Retina (tissue), 1 donor: ENCODE results near the gene PRKCE.
A peak's percentile ranks its signal among the peaks of the same experiment; 100 is the strongest.
"Not testable (repeated sequence)": the region's sequence is repeated elsewhere in the genome, so short reads cannot be mapped to it uniquely, and the experiment has no call there.

Experiments used
- DNase-seq: peaks from one replicate; pipeline ENCODE4 v3.0.0-alpha.2; 2016

Gene PRKCE

GRCh38 chr2:46223514-46223913, 572.0 kb downstream of the PRKCE start:
- not testable (repeated sequence) for DNase-seq

DNA sequence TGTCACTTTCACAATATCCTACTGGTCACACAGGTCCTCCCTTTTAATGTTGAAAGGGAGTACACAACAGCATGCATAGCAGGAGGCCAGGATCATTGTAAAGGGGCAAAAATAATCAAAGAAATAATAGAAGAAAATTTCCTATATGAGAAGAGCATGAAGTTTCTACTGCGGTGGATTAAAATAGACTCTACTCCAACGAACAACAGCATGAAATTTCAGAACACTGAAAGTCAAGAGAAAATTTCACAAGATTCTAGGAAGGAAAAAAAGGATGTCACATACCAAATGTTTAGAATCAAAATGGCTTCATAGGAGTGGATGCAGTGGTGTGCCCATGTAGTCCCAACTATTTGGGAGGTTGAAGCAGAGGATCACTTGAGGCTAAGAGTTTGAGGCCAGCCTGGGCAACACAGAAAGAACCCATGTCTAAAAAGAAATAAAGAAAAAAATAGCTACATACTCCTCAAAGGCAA, 573.7 kb downstream of the PRKCE start:
- DNase-seq = no peak

DNA sequence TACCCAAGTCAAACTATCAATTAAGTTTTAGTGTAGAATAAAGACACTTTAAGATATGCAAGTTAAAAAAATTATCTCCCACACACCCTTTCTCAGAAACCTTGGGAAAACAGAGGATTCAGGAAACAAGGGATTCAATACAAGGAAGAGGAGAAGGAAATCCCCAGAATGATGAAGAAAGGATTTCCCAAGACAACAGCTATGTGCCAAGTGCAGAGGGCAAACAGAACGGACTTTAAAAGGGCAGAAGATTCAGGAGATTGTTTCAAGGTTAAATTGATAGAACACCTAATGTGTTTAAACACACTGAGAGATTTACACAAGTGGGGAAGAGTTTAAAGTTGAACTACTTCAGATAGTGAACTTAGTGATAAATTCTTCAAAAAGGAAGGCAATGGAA, 574.3 kb downstream of the PRKCE start:
- DNase-seq = no peak

GRCh38 chr2:46226620-46227019, 575.1 kb downstream of the PRKCE start:
- no peak for DNase-seq

DNA sequence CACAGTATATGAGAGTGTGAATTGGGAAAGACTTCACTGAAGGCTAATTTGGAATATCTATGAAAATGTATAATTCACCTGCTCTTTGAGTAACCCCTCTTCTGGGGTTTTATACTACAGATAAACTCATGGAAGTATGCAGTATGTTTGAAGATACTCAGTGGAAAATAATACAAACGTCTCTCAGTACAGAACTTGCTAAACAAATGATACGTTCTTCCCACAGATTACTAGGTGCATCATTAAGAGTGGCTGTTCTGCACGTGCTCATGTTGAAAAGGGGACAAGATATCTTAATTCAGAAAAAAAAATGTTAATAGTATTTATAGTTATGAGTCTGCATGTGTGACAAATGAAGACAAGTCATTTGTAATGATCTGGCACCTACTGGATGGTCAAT, 575.5 kb downstream of the PRKCE start:
- DNase-seq = no peak

- DNase-seq = no peak
Observed at GRCh38 chr2:46227674-46228289, 576.3 kb downstream of the PRKCE start.

- peak; percentile 46 for DNase-seq
Observed at GRCh38 chr2:46229134-46230063, 577.9 kb downstream of the PRKCE start.

DNA sequence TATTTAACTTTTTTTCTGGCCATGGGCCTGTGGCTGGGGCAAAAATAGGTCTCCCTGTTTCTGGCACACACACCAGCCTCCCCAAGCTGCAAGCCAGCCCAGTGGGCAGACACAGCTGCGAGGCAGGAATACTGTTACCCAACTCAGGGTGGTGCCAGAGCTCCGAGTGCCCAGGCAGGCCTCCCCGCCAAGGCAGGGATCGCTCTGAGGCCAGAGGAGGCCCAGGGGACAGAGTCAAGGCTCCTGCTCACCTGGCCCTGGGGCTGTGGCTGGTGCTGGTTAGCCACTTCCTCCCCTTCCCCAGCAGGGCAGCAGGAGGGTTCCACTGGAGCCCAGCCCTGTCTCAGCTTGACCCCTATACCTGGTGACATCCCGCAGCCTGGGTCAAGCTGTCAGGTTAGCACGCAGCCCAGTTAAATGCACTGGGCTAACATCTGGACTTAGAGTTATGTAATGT, 578.7 kb downstream of the PRKCE start:
- peak; percentile 19 for DNase-seq

DNA sequence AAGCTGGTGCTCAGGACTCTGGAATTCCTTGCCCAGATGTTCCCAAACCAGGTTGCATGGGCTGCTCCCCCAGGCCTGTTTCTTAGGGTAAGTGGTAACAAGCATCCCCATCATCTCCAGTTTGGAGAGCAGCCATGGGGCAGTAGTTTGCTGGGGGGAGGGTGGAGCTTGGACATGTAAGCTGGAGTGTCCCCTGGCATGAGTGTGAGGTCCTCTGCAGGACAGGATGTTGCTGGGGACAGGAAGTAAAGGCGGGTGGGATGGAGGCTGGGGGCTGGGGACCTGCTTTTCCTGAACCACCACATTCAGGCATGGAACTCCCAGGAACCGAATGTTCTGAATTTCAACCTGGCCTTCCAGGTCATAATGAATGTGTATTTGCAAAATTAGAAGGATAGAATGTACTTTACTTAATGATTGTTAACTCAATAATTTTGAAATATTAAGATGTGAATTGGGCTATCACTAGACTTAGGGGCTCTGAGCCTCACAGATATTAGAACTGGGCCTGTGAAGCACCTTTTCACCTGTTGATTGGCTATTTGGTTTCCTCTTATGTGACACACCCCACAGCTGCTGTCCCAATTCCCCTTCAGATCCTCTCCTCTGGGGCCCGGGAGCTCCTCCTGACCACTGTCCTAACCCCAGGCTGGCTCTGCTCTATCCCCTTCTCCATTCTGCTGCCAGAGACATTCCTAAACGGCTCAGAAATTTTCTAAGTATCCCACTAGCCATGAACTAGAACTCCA, 579.4 kb downstream of the PRKCE start:
- no peak for DNase-seq

- DNase-seq = no peak
Observed at GRCh38 chr2:46231721-46232120, 580.2 kb downstream of the PRKCE start.

DNA sequence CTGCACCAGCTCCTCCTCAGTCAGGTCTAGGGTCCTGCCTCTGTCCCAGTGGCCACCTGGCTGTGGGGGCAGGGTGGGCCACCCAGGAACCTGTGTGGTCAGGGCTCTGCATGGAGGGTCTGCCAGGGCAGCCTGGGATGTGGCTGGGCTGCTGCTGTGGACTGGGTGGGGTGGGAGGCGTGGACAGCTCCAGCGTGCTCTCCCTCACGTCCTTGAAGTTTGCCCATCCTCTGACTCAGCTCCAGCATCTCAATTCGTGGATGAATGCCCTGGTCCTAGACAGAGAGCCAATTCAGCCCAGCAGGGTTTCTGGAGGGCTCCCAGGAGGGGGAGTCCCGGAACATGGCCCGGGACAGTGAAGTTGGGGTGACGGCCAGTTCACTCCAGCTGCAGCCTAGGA, 581.4 kb downstream of the PRKCE start:
- no peak for DNase-seq

DNA sequence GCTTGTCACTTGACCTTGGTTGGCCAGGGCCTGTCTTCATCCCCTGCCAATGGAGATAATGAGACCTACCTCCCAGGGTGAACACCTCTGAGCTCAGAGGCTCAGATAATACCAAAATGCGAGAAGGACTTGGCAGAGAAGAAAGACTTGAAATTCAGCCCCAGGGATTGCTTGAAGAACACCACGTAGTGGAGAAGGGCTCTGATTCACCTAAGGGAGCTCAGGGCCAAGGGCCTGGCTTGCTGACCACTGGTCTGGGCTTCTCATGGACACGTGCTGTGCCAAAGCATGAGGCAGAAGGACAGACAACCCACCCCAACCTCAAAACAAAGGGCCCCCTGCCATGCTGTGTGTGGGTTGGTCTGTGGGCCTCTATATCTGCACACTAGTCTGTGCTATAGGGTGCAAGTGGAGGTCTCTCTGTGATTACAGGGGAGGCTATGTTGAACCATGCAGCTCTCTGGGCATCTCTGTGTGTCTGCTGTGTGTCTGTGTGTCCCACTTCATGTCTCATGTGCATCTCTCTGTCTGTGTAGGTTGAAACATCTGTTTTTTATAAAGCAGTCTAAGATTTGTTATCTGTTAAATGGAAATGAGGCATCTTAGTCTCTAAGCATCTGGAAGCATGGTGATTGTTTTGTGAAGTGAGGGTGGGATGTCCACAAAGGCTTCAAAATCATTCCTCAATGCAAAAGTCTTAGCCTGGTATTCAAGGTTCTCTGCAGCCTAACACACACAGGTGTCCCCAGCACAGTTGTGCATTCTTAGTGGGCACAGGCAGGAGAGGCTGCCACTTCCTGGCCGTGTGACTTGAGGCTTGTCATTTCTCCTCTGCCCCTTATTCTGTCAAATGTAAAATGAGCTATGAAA, 584.8 kb downstream of the PRKCE start:
- no peak for DNase-seq

DNA sequence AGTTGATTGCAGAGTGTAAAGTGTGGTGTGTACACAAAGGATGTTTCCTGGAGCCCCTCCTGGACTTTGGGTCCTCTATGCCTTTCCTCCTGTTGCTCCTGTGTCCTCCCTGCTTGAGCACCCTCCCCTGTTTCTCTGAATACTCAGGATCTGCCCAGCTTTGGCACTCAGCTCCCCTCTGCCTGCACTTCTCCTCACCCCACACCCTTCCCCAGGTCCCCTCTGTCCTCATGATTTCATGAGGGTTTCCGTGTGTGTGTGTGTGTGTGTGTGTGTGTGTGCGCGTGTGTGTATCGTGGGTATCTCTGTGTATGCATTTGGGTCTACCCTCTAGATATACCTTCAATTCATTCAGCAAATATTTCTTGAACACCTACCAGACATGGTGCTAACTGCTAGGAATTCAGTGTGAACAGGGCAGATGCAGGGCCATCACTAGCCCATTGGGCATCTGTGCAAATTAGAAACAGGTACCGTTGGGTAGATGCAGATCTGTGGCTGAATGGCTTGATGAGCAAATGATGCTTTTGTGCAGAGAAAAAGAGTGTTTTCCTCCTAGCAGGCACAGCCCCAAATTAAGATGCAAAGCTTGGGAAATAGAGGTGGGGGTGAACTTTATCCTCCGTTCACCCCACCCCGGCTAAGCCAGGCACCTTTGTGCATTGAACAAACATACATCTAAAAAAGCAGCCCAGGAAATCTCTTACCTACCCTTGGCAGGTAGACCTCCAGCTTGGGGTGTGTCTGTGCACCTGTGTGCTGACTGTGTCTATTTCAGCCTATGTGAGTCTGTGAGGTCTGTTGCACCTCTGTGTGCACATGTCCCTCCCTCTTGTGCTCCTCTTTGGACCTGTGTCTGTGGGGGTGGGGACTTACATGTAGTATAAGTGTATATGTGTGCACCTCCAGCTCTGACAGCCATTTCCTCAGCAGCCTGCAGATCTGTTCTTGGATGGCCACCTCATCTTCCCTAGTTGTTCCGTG, 585.7 kb downstream of the PRKCE start:
- DNase-seq = no peak
